HEK293 (cell line): ENCODE measurements around the gene RPN2.

Experiments
- GLI4 ChIP-seq: fragments of 450-650 bp; formaldehyde crosslinking; IDR thresholded peaks from 2 replicates; pipeline ENCODE4 v1.5.1; 2016; ENCODE audit warnings: missing biosample characterization, missing genetic modification characterization
- HOXA7 ChIP-seq: sonication (generic); formaldehyde crosslinking; IDR thresholded peaks from 2 replicates; pipeline ENCODE4 v1.8.1; 2022; ENCODE audit warnings: missing genetic modification reagents, borderline replicate concordance
- KLF10 ChIP-seq: fragments of 450-650 bp; IDR thresholded peaks from 2 replicates; pipeline ENCODE4 v1.5.1; 2018; ENCODE audit warnings: missing biosample characterization, mild to moderate bottlenecking, missing genetic modification characterization
- KLF16 ChIP-seq: fragments of 450-650 bp; formaldehyde crosslinking; IDR thresholded peaks from 2 replicates; pipeline ENCODE4 v1.5.1; 2017; ENCODE audit warnings: missing biosample characterization, missing genetic modification characterization
- MYNN ChIP-seq: fragments of 450-650 bp; formaldehyde crosslinking; IDR thresholded peaks from 2 replicates; pipeline ENCODE4 v1.5.1; 2016; ENCODE audit warnings: missing biosample characterization, missing genetic modification characterization, borderline replicate concordance
- SP2 ChIP-seq: fragments of 450-650 bp; formaldehyde crosslinking; IDR thresholded peaks from 2 replicates; pipeline ENCODE4 v1.5.1; 2016; ENCODE audit warnings: missing biosample characterization, missing genetic modification characterization
- ZBTB6 ChIP-seq: fragments of 450-650 bp; formaldehyde crosslinking; IDR thresholded peaks from 2 replicates; pipeline ENCODE4 v1.5.1; 2017; ENCODE audit warnings: missing biosample characterization, missing genetic modification characterization
- ZEB2 ChIP-seq: fragments of 450-650 bp; formaldehyde crosslinking; IDR thresholded peaks from 2 replicates; pipeline ENCODE4 v1.5.1; 2016; ENCODE audit warnings: missing biosample characterization, missing genetic modification characterization
- ZFP37 ChIP-seq: fragments of 450-650 bp; formaldehyde crosslinking; IDR thresholded peaks from 2 replicates; pipeline ENCODE4 v1.5.1; 2016; ENCODE audit warnings: missing biosample characterization, missing genetic modification characterization
- ZNF132 ChIP-seq: fragments of 450-650 bp; formaldehyde crosslinking; IDR thresholded peaks from 2 replicates; pipeline ENCODE4 v1.5.1; 2017; ENCODE audit warnings: missing biosample characterization, missing genetic modification characterization, borderline replicate concordance
- ZNF148 ChIP-seq: fragments of 450-650 bp; formaldehyde crosslinking; IDR thresholded peaks from 2 replicates; pipeline ENCODE4 v1.5.0; 2017; ENCODE audit warnings: missing biosample characterization, missing genetic modification characterization, borderline replicate concordance
- ZNF2 ChIP-seq: fragments of 450-650 bp; formaldehyde crosslinking; IDR thresholded peaks from 2 replicates; pipeline ENCODE4 v1.5.1; 2016; ENCODE audit warnings: missing biosample characterization, missing genetic modification characterization
- ZNF221 ChIP-seq: fragments of 450-650 bp; formaldehyde crosslinking; IDR thresholded peaks from 2 replicates; pipeline ENCODE4 v1.5.1; 2017; ENCODE audit warnings: missing biosample characterization, missing genetic modification characterization, borderline replicate concordance
- ZNF341 ChIP-seq: fragments of 450-650 bp; formaldehyde crosslinking; IDR thresholded peaks from 2 replicates; pipeline ENCODE4; 2016; ENCODE audit warnings: low read depth, missing biosample characterization, missing genetic modification characterization
- ZNF366 ChIP-seq: fragments of 450-650 bp; formaldehyde crosslinking; conservative IDR thresholded peaks from 2 replicates; pipeline ENCODE4 v1.5.1; 2016; ENCODE audit warnings: missing biosample characterization, missing genetic modification characterization
- ZNF433 ChIP-seq: fragments of 450-650 bp; formaldehyde crosslinking; IDR thresholded peaks from 2 replicates; pipeline ENCODE4 v1.5.1; 2016; ENCODE audit warnings: missing biosample characterization, missing genetic modification characterization, low read depth
- ZNF488 ChIP-seq: fragments of 450-650 bp; formaldehyde crosslinking; IDR thresholded peaks from 2 replicates; pipeline ENCODE4 v1.5.1; 2016; ENCODE audit warnings: missing biosample characterization, missing genetic modification characterization
- ZNF529 ChIP-seq: fragments of 450-650 bp; formaldehyde crosslinking; IDR thresholded peaks from 2 replicates; pipeline ENCODE4 v1.5.1; 2017; ENCODE audit warnings: missing genetic modification characterization, missing biosample characterization; ENCODE audit not compliant: insufficient replicate concordance
- ZNF548 ChIP-seq: fragments of 450-650 bp; formaldehyde crosslinking; IDR thresholded peaks from 2 replicates; pipeline ENCODE4 v1.5.1; 2016; ENCODE audit warnings: missing biosample characterization, missing genetic modification characterization
- ZNF560 ChIP-seq: fragments of 450-650 bp; formaldehyde crosslinking; IDR thresholded peaks from 2 replicates; pipeline ENCODE4 v1.5.1; 2017; ENCODE audit warnings: missing biosample characterization, missing genetic modification characterization, borderline replicate concordance
- ZNF561 ChIP-seq: fragments of 450-650 bp; IDR thresholded peaks from 2 replicates; pipeline ENCODE4 v1.5.1; 2018; ENCODE audit warnings: missing biosample characterization, missing genetic modification characterization, borderline replicate concordance
- ZNF571 ChIP-seq: fragments of 450-650 bp; formaldehyde crosslinking; IDR thresholded peaks from 2 replicates; pipeline ENCODE4 v1.5.0; 2017; ENCODE audit warnings: missing biosample characterization, missing genetic modification characterization
- ZNF621 ChIP-seq: fragments of 450-650 bp; formaldehyde crosslinking; IDR thresholded peaks from 2 replicates; pipeline ENCODE4 v1.5.1; 2017; ENCODE audit warnings: missing biosample characterization, missing genetic modification characterization
- ZNF645 ChIP-seq: fragments of 450-650 bp; formaldehyde crosslinking; IDR thresholded peaks from 2 replicates; pipeline ENCODE4; 2016; ENCODE audit warnings: missing biosample characterization, missing genetic modification characterization
- ZNF658 ChIP-seq: fragments of 450-650 bp; formaldehyde crosslinking; IDR thresholded peaks from 2 replicates; pipeline ENCODE4; 2016; ENCODE audit warnings: missing biosample characterization, missing genetic modification characterization
- ZNF660 ChIP-seq: fragments of 450-650 bp; IDR thresholded peaks from 2 replicates; pipeline ENCODE4 v1.5.1; 2018; ENCODE audit warnings: missing biosample characterization, mild to moderate bottlenecking, missing genetic modification characterization
- ZNF677 ChIP-seq: fragments of 450-650 bp; IDR thresholded peaks from 2 replicates; pipeline ENCODE4 v1.5.0; 2018; ENCODE audit warnings: missing biosample characterization, mild to moderate bottlenecking, missing genetic modification characterization, moderate library complexity
- ZNF704 ChIP-seq: fragments of 450-650 bp; formaldehyde crosslinking; IDR thresholded peaks from 2 replicates; pipeline ENCODE4 v1.5.1; 2016; ENCODE audit warnings: missing biosample characterization, missing genetic modification characterization
- ZNF747 ChIP-seq: fragments of 450-650 bp; formaldehyde crosslinking; IDR thresholded peaks from 2 replicates; pipeline ENCODE4 v1.5.1; 2016; ENCODE audit warnings: missing biosample characterization, missing genetic modification characterization
- ZNF791 ChIP-seq: fragments of 450-650 bp; formaldehyde crosslinking; IDR thresholded peaks from 2 replicates; pipeline ENCODE4 v1.5.1; 2016; ENCODE audit warnings: missing biosample characterization, missing genetic modification characterization
- ZNF830 ChIP-seq: fragments of 450-650 bp; IDR thresholded peaks from 2 replicates; pipeline ENCODE4 v1.5.0; 2018; ENCODE audit warnings: missing biosample characterization, missing genetic modification characterization, low read depth, mild to moderate bottlenecking, moderate library complexity
- ZSCAN4 ChIP-seq: fragments of 450-650 bp; formaldehyde crosslinking; IDR thresholded peaks from 2 replicates; pipeline ENCODE4 v1.5.1; 2017; ENCODE audit warnings: missing biosample characterization, missing genetic modification characterization
- ZXDB ChIP-seq: fragments of 450-650 bp; formaldehyde crosslinking; IDR thresholded peaks from 2 replicates; pipeline ENCODE4 v1.5.1; 2016; ENCODE audit warnings: missing biosample characterization, missing genetic modification characterization

The RPN2 gene

GRCh38 chr20:37202267-37202943 lies 23.3 kb downstream of the RPN2 start (continued):
- 0 out of 2 replicates have a peak, but pooled peaks have one; percentile 30 for TF ChIP-seq ZNF366
- TF ChIP-seq ZNF571: no peak
- no peak for TF ChIP-seq ZNF561 (tag by site-specific recombination)
- no peak for TF ChIP-seq HOXA7 (CRISPR knock-in tag)
- no peak for TF ChIP-seq ZNF645
- no peak for TF ChIP-seq KLF16 (tag by site-specific recombination)
- TF ChIP-seq ZNF148 (tag by site-specific recombination): no peak
- no peak for TF ChIP-seq ZNF488 (tag by site-specific recombination)
- no peak for TF ChIP-seq GLI4 (tag by site-specific recombination)
- TF ChIP-seq ZNF658 (tag by site-specific recombination): no peak
- TF ChIP-seq ZNF132 (tag by site-specific recombination): no peak
- TF ChIP-seq ZNF747 (tag by site-specific recombination): no peak
- TF ChIP-seq ZNF548: no peak
- TF ChIP-seq MYNN (tag by site-specific recombination): no peak
- TF ChIP-seq ZNF221: no peak
- TF ChIP-seq ZNF341 (tag by site-specific recombination): no peak
- TF ChIP-seq ZNF529 (tag by site-specific recombination): no peak
- TF ChIP-seq SP2 (tag by site-specific recombination): no peak
- no peak for TF ChIP-seq ZBTB6
- no peak for TF ChIP-seq ZNF560
- TF ChIP-seq ZNF433: no peak
- TF ChIP-seq ZNF621: no peak
- no peak for TF ChIP-seq ZSCAN4 (tag by site-specific recombination)
- no peak for TF ChIP-seq ZNF830 (tag by site-specific recombination)
- TF ChIP-seq ZNF2: no peak
- TF ChIP-seq KLF10 (tag by site-specific recombination): 0 out of 2 replicates have a peak, but pooled peaks have one; percentile 18
- peak; percentile 37; the same call in 1 of the 2 replicates for TF ChIP-seq ZEB2 (tag by site-specific recombination)
- TF ChIP-seq ZNF791 (tag by site-specific recombination): no peak
- no peak for TF ChIP-seq ZFP37
- no peak for TF ChIP-seq ZNF704 (tag by site-specific recombination)
- TF ChIP-seq ZXDB (tag by site-specific recombination): 0 out of 2 replicates have a peak, but pooled peaks have one; percentile 35
- TF ChIP-seq ZNF660 (tag by site-specific recombination): no peak
- no peak for TF ChIP-seq ZNF677 (tag by site-specific recombination)
